Stimulated activated naive B cell treated with anti-CD40 and anti-IgM and Interleukin-4, amounts not matched to agents 10 μg/mL and 1 μg/mL and 100 μg/mL, for 72 hours (primary cell): ENCODE measurements around the gene DDR2.
"Not testable (repeated sequence)": the region's sequence is repeated elsewhere in the genome, so short reads cannot be mapped to it uniquely, and the experiment has no call there.

Source experiments
- ATAC-seq, 2 donors: fragments of 150-1000 bp; cut with Tn5 transposase; replicated peaks; 2 replicates each; pipeline ENCODE4 v1.10.0; 2021; ENCODE audit warnings: moderate library complexity in 1 of 2
- DNase-seq: peaks from one replicate; pipeline ENCODE4 v3.0.0; 2021
- H3K27ac Mint-ChIP-seq: one replicate; pipeline ENCODE4 v1.8.0; 2022; ENCODE audit warnings: mild to moderate bottlenecking, mixed read lengths
- H3K27me3 Mint-ChIP-seq, 2 donors: one replicate each; pipeline ENCODE4 v1.8.0; 2022; ENCODE audit warnings: mixed read lengths in 2 of 2
- H3K36me3 Mint-ChIP-seq, 2 donors: one replicate each; pipeline ENCODE4 v1.8.0; 2022; ENCODE audit warnings: mixed read lengths in 2 of 2, mild to moderate bottlenecking in 1 of 2
- H3K4me1 Mint-ChIP-seq, 2 donors: one replicate each; pipeline ENCODE4 v1.8.0; 2022; ENCODE audit warnings: mixed read lengths in 2 of 2, mild to moderate bottlenecking in 1 of 2
- H3K4me3 Mint-ChIP-seq, 2 donors: one replicate each; pipeline ENCODE4 v1.8.0; 2022; ENCODE audit warnings: mild to moderate bottlenecking in 2 of 2, mixed read lengths in 2 of 2, moderate library complexity in 1 of 2
- H3K9me3 Mint-ChIP-seq, 2 donors: one replicate each; pipeline ENCODE4 v1.8.0; 2022; ENCODE audit warnings: mixed read lengths in 2 of 2, mild to moderate bottlenecking in 1 of 2

The DDR2 gene

GRCh38 chr1:162790303-162790984, 158.2 kb downstream of the DDR2 start, which contains the start of gene HSD17B7:
Gene HSD17B7 (plus strand): TSS chr1:162790702. CDS start chr1:162790801, 99 bp downstream.
- H3K36me3 Mint-ChIP-seq, H3K4me1 Mint-ChIP-seq, H3K9me3 Mint-ChIP-seq, H3K27me3 Mint-ChIP-seq: not testable (repeated sequence)
- DNase-seq (peak; percentile 77), ATAC-seq (peak; percentile 99)
- Mint-ChIP-seq H3K4me3 (peak within 1 kb of the TSS; percentile 90 to 96), H3K27ac (peak within 1 kb of the TSS; percentile 96)

DNA sequence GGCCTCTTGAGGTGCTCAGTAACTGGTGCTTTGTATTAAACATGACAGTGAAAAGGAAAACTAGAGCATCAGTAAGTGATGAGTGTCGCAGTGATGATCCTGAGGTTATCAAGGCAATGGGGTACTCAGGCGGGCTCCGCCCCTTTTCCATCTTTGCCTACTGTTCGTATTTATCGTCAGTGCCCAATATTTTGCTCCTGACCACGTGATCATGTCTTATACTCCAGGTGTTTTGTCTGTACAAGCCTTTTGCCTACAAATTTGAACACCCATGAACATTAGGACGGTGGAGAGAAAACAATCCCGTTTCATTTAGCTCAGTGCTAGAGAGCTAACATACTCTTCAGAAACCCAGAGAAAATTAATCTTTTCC, 158.7 kb downstream of the DDR2 start:
- H3K4me3 Mint-ChIP-seq = peak overlapping the region; percentile 90 to 96
- DNase-seq, H3K36me3 Mint-ChIP-seq, H3K9me3 Mint-ChIP-seq, H3K4me1 Mint-ChIP-seq, H3K27me3 Mint-ChIP-seq, ATAC-seq: not testable (repeated sequence)
- H3K27ac Mint-ChIP-seq = peak overlapping the region; percentile 96

DNA sequence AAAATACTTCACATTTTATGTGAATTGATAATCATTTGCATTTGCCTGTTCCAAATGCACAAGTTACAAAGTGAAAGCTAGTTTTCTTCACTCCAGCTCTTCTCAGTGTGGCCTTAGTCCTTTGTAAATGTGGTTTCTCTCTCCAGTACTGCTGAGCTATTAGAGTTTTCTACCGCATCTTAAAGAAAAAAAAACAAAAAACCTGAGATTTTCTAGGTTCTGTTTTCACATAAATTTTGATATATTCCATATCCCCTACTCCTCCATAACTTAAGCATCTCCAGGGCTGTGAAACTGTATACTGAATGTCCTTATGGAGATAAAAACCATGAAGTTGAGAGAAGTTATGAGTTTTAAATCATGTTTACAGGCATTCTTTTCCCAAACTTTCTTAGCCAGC, 162.0 kb downstream of the DDR2 start:
- not testable (repeated sequence) for H3K27ac Mint-ChIP-seq, H3K4me1 Mint-ChIP-seq, H3K27me3 Mint-ChIP-seq, H3K4me3 Mint-ChIP-seq, ATAC-seq, H3K9me3 Mint-ChIP-seq, DNase-seq
- peaks cover 12 to 16% of the 10 kb centered on the region in 2 donors for H3K36me3 Mint-ChIP-seq

- H3K27me3 Mint-ChIP-seq, H3K4me1 Mint-ChIP-seq, H3K4me3 Mint-ChIP-seq, DNase-seq, H3K27ac Mint-ChIP-seq, H3K9me3 Mint-ChIP-seq, ATAC-seq: not testable (repeated sequence)
- H3K36me3 Mint-ChIP-seq = peaks cover 22 to 28% of the 10 kb centered on the region in 2 donors
Measured at GRCh38 chr1:162796617-162797279, 164.5 kb downstream of the DDR2 start.

DNA sequence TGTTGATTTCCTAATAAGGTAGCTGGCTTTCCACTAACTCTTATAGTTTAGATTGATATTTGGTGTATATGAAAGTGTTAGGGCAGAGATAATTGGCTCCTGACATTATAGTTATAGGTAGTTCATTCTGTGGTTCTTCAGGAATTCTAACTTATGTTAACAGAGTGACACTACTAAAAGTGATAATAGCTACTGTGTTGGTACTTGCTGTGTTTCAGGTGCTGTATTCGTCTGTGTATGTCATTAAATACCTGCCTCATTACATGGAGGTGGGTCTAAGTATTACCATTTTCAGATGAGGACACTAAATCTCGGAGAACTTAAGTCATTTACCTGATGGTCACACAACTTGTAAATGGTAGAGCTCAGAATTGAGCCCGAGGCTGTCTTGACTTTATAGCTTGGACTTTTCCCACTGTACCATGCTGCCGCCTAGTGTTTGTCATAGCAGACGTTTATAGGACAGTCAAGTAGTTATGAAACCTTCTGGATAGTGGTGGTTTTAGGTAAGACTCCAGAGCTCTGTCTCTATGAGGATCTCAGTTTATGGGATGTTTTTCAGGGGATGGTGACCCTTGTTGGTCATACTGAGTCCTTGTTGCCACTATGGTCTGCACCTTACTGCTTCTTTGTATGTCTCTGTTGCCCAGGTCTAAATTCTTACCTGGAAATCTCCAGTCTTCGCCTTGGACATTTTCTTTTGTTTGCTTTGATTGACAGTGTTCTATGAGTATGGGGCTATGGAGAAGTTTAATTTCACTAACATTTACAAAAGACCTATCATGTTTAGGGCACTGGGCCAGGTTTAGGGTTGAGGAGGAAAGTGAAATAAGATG, 167.9 kb downstream of the DDR2 start:
- not testable (repeated sequence) for H3K27ac Mint-ChIP-seq, H3K4me1 Mint-ChIP-seq, H3K4me3 Mint-ChIP-seq, H3K27me3 Mint-ChIP-seq, H3K9me3 Mint-ChIP-seq, DNase-seq, ATAC-seq
- H3K36me3 Mint-ChIP-seq = peaks cover 18 to 30% of the 10 kb centered on the region in 2 donors

DNA sequence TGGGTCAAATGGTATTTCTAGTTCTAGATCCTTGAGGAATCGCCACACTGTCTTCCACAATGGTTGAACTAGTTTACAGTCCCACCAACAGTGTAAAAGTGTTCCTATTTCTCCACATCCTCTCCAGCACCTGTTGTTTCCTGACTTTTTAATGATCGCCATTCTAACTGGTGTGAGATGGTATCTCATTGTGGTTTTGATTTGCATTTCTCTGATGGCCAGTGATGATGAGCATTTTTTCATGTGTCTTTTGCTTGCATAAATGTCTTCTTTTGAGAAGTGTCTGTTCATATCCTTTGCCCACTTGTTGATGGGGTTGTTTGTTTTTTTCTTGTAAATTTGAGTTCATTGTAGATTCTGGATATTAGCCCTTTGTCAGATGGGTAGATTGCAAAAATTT, 175.2 kb downstream of the DDR2 start:
- not testable (repeated sequence) for H3K27ac Mint-ChIP-seq, H3K4me3 Mint-ChIP-seq, H3K4me1 Mint-ChIP-seq, H3K9me3 Mint-ChIP-seq, ATAC-seq, H3K27me3 Mint-ChIP-seq, DNase-seq
- H3K36me3 Mint-ChIP-seq = peaks cover 31 to 46% of the 10 kb centered on the region in 2 donors

GRCh38 chr1:162812357-162812756, 180.1 kb downstream of the DDR2 start:
- H3K9me3 Mint-ChIP-seq, ATAC-seq, H3K4me3 Mint-ChIP-seq, H3K27me3 Mint-ChIP-seq, DNase-seq, H3K27ac Mint-ChIP-seq, H3K4me1 Mint-ChIP-seq: not testable (repeated sequence)
- peaks cover 29 to 35% of the 10 kb centered on the region in 2 donors for H3K36me3 Mint-ChIP-seq

DNA sequence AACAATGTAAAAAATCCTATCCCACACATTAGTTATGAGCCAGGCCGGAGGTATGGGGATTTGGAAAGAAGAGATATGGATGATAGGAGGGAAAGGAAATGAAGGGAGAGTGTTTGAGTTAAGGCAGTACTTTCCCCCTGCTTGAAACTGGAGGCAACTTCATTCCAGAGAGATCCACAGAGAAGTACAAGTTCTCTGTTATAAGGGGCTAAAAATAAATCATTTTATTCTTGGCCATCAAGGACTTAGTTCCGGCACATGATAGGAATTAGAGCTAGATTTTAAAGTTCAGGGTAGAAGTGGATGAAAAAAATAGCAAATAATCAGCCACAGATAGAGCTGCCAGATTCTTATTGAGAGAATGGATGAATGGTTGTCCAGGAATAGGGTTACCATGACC, 185.9 kb downstream of the DDR2 start:
- DNase-seq, H3K4me3 Mint-ChIP-seq, H3K27ac Mint-ChIP-seq, H3K9me3 Mint-ChIP-seq, ATAC-seq: not testable (repeated sequence)
- H3K4me1 Mint-ChIP-seq = peaks cover 1 to 14% of the 10 kb centered on the region in 2 donors
- H3K36me3 Mint-ChIP-seq = peaks cover 5 to 14% of the 10 kb centered on the region in 2 donors
- H3K27me3 Mint-ChIP-seq = peaks cover 14 to 17% of the 10 kb centered on the region in 2 donors

DNA sequence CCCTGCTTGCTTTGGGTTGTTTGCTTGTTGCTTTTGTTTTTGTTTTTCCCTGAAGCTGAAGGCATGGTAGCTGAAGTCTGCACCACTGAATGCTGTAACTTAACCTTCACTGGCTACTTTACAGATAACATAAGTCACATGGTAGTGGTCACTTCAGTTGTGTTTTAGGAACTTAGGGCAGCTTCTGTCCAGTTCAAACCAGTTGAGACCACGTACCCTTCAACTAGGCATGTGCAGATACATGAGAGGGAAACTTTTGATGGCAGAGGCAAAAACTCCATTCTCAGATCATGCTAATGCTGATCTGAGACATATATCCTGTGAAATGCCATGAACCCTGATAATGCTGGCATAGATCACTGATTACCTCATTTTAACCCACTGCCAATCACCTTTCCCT, 186.4 kb downstream of the DDR2 start:
- H3K27ac Mint-ChIP-seq, H3K4me3 Mint-ChIP-seq, DNase-seq, H3K9me3 Mint-ChIP-seq, ATAC-seq: not testable (repeated sequence)
- Mint-ChIP-seq H3K27me3 (peaks cover 17 to 20% of the 10 kb centered on the region in 2 donors), H3K36me3 (peaks cover 5 to 14% of the 10 kb centered on the region in 2 donors), H3K4me1 (peaks cover 1 to 14% of the 10 kb centered on the region in 2 donors)

GRCh38 chr1:162822391-162823200, 190.3 kb downstream of the DDR2 start:
- H3K4me1 Mint-ChIP-seq = peaks cover 1 to 14% of the 10 kb centered on the region in 2 donors
- no peak overlapping the region for H3K27ac Mint-ChIP-seq
- DNase-seq (peak; percentile 3), ATAC-seq (peak; percentile 56 to 58)
- peaks cover 0 to 5% of the 10 kb centered on the region in 2 donors for H3K36me3 Mint-ChIP-seq
- peaks cover 36 to 41% of the 10 kb centered on the region in 2 donors for H3K27me3 Mint-ChIP-seq
- H3K4me3 Mint-ChIP-seq = peak overlapping the region; percentile 61 to 69
- no peaks in the 10 kb centered on the region for H3K9me3 Mint-ChIP-seq

DNA sequence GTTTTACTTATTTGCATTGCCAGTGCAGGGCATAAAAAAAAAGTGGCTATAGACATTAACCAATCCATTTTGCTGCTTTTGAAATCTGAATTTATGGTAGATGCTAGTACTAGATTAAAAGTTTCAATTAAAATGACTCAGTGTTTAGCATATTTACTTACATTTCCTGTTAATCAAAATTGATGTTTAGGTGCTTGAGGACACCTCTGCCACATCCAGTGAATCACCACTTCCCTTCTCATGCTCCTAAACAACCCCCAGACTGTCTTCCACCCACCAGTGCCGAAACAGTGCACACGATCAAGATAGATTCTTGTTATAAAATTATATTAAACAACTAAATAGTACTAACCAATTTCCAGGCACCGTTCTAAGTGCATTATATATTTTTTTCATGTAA, 191.0 kb downstream of the DDR2 start:
- H3K27ac Mint-ChIP-seq = no peak overlapping the region
- H3K36me3 Mint-ChIP-seq = peaks cover 0 to under 1% of the 10 kb centered on the region in 2 donors
- H3K4me1 Mint-ChIP-seq = peaks cover 1 to 14% of the 10 kb centered on the region in 2 donors
- DNase-seq (no peak), ATAC-seq (no peak)
- H3K4me3 Mint-ChIP-seq = no peak overlapping the region
- peaks cover 36 to 41% of the 10 kb centered on the region in 2 donors for H3K27me3 Mint-ChIP-seq
- no peaks in the 10 kb centered on the region for H3K9me3 Mint-ChIP-seq

GRCh38 chr1:162823771-162824525, 191.7 kb downstream of the DDR2 start:
- Mint-ChIP-seq H3K27ac (no peak overlapping the region), H3K36me3 (no peaks in the 10 kb centered on the region), H3K27me3 (peaks cover 36 to 41% of the 10 kb centered on the region in 2 donors), H3K9me3 (no peaks in the 10 kb centered on the region), H3K4me1 (peaks cover 1 to 14% of the 10 kb centered on the region in 2 donors), H3K4me3 (no peak overlapping the region)
- DNase-seq (no peak), ATAC-seq (no peak)

DNA sequence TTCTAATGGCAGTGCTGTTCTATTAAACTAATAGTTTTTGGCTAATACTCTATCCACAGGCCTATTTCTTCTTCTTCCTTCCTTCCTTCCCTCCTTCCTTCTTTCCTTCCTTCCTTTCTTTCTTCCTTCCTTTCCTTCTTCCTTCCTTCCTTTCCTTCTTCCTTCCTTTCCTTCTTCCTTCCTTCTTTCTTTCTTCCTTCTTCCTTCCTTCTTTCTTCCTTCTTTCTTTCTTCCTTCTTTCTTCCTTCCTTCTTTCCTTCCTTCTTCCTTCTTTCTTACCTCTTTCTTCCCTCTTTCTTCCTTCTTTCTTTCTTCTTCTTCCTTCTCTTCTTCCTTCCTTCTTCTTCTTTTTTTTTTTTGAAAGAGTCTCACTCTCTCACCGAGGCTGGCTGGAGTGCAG, 197.0 kb downstream of the DDR2 start:
- no peaks in the 10 kb centered on the region for H3K36me3 Mint-ChIP-seq
- no peaks in the 10 kb centered on the region for H3K9me3 Mint-ChIP-seq
- H3K27ac Mint-ChIP-seq = no peak overlapping the region
- H3K4me1 Mint-ChIP-seq = no peaks in the 10 kb centered on the region
- no peak overlapping the region for H3K4me3 Mint-ChIP-seq
- H3K27me3 Mint-ChIP-seq = peaks cover 20 to 29% of the 10 kb centered on the region in 2 donors
- ATAC-seq (no peak), DNase-seq (no peak)
